ENCODE measurements around the gene OGDH.
A peak's percentile ranks its signal among the peaks of the same experiment; 100 is the strongest.
"Not testable (repeated sequence)": the region's sequence is repeated elsewhere in the genome, so short reads cannot be mapped to it uniquely, and the experiment has no call there.

Gene OGDH

DNA sequence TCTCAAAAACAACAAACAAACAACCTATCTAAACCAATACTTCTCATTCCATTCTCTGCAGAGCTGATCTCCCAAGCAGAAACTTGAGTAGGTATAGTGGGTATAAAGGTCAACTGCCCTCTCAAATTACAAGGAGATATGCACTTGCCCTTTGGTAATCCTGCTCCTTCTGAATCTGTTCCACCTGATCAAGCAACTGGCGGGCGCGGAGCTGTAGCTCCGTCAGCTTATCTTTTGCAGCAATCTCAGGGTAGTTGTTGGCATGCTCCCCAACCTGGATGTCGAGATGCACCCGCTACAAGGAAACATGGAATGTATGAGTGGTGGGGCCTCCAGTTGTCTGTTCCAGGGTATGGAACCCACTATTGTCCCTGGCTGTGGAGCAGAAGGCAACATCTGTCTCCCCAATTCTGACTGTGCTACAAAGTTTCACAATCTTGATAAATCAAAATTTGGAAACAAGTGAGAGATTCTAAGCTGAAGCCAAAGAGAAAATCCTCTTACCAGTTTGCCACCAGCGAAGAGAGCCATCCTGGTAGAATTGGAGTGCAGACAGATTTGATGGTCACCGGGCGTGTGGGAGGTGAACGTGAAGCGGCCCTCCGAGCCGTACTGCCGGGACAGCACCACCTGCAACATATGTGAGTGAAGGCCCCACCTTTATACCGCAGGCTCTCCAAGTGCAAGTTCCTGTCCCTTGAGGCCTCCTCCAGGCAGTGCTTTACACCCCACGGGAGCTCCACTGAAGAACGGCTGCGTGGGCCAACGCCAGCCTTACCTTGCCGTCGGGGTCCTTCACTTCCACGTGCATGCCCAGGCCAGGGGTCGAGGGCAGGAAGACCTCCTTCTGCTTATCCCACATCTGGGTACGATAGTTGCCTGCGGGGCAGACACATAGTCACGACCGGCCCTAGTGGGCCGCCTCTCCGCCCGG lies 25.2 kb upstream of the OGDH start:
- DNase-seq: peak; percentile 24

- peak; percentile 98 for DNase-seq
These were observed 24.4 kb upstream of the OGDH start, which contains the start of gene TMED4 for GRCh38 chr7:44581879-44582603. Gene TMED4, minus strand, starts transcription at chr7:44582231. Its CDS starts 25 bp downstream, at chr7:44582206.

- no peak for DNase-seq
These were observed 23.1 kb upstream of the OGDH start for GRCh38 chr7:44583146-44583865.

DNA sequence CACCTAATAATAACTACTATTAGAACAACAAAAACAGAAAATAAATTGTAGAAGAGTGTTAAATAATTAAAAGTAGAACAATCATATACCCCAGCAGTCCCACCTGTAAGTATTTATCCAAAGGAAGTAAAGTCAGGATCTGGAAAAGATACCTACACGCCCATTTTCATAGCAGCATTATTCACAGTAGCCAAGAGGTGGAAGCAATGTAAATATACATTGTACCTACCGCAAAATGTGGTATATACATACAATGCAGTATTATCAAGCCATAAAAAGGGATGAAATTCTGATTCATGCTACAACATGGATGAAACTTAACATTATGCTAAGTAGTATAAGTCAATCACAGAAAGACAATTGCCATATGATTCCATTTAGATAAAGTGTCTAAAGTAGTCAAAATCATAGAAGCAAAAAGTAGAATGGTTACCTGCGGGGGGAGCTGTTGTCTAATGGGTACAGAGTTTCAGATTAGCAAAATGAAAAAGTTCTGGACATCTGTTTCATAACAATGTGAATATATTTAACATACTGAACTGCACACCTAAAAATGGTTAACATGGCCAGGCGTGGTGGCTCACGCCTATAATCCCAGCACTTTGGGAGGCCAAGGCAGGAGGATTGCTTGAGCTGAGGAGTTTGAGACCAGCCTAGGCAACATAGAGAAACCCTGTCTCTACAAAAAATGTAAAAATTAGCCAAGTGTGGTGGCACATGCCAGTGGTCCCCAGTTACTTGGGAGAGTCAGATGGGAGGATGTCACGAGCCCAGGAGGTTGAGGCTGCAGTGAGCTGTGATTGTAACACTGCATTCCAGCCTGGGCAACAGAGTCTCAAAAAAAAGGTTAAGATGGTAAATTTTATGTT lies 18.4 kb upstream of the OGDH start:
- peak; percentile 52 for DNase-seq

DNA sequence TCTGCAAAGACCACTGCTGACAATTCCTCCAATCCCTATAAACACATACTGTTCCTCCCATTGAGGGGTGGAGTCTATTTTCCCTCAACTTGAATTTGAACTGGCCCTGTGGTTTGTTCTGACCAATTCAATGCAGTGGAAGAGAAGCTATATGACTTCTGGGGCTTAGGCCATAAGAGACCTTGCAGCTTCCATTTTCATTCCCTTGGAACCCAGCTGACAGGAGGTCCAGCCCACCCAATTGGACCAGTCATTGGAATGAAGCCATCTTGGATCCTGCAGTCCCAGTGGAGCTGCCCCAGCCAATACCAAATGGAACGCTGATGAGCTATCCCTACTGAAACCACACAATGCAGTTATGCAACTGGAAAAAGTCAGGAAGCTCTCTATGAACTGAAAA lies 15.5 kb upstream of the OGDH start:
- DNase-seq: no peak

DNA sequence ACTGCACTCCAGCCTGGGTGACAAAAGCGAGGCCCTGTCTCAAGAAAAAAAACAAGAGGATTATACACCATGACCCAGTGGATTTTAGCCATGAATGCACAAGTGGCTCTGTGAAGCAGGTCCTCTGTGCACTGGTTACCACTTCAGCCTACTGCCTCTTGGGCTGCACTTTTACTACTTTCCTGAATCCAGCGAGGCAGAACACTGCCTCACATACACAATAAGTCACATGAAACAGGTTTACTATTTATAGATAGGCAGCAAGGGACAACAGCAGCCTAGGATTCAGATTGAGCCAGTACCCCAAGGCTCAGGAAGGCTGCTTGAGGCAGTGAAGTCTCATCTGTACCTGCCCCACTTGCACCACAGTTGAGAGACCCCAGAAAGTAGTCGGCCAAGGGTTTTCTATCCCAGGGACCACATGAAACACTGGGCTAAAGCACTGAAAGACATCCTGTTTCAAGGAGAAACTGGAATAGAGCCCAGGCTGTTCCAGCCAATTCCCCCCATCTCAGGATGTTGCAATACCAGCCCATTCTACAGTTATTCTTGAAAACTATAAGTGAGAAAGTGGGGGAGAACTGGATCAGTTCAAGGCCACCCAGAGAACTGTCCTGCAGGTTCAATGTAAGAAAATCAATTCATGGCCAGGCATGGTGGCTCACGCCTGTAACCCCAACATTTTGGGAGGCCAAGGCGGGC lies 10.3 kb upstream of the OGDH start:
- DNase-seq: no peak

- DNase-seq: not testable (repeated sequence)
These were observed 9.2 kb upstream of the OGDH start for GRCh38 chr7:44597181-44597580.

GRCh38 chr7:44599222-44599621 lies 7.2 kb upstream of the OGDH start:
- no peak for DNase-seq

DNA sequence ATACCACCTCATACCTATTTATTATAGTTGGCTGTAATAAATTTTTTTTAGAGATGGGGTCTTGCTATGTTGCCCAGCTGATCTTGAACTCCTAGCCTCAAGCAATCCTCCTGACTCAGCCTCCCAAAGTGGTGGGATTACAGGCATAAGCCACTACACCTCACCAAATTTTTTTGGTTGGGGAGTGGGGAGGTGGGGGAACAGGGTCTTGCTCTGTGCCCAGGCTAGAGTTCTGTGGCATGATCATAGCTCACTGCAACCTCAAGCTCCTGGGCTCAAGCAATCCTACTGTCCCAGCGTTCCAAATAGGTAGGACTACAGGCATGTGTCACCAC lies 3.9 kb upstream of the OGDH start:
- no peak for DNase-seq

- no peak for DNase-seq
These were observed 3.2 kb upstream of the OGDH start for GRCh38 chr7:44603193-44603592.

- no peak for DNase-seq
These were observed 1.5 kb upstream of the OGDH start for GRCh38 chr7:44604941-44605340.

- no peak for DNase-seq
These were observed 978 bp downstream of the OGDH start for GRCh38 chr7:44607141-44608068.

DNA sequence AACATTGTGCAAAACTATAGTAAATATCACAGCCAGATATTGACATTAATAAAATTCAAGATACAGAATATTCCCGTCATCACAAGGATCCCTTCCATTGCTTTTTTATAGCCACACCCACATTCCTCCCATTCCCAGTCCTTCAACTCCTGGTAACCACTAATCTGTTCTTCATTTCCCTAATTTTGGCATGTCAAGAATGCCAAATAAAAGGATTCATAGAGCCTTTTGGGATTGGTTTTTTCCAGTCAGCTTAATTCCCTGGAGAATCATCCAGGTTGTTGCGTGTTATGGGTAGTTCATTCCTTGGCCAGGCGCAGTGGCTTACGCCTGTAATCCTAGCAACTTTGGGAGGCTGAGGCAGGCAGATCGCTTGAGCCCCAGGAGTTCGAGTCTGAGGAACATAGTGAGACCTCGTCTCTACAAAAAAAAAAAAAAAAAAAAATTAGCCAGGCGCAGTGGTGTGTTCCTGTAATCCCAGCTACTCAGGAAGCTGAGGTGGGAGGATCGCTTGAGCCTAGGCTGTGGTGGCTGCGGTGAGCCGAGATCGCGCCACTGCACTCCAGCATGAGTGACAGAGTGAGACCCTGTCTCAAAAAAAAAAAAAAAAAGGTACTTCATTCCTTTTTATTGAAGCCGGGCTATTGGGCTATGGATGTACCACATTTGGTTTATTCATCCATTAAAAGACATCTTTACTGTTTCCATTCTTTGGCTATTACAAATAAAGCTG lies 2.7 kb downstream of the OGDH start:
- DNase-seq: no peak

DNA sequence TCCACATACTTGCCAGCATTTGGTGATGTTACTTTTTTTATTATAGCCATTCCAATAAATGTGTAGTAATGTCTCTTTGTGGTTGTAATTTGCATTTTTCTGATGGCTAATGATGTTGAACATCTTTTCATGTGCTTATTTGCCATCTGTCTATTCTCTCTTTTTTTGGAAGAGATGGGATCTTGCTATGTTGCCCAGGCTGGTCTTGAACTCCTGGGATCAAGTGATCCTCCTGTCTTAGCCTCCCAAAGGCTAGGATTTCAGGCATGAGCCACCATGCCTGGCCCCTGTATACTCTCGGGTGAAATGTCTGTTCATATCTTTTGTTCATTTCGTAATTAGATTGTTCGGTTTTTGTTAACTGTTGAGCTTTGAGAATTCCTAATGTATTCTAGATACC lies 3.4 kb downstream of the OGDH start:
- DNase-seq: no peak

DNA sequence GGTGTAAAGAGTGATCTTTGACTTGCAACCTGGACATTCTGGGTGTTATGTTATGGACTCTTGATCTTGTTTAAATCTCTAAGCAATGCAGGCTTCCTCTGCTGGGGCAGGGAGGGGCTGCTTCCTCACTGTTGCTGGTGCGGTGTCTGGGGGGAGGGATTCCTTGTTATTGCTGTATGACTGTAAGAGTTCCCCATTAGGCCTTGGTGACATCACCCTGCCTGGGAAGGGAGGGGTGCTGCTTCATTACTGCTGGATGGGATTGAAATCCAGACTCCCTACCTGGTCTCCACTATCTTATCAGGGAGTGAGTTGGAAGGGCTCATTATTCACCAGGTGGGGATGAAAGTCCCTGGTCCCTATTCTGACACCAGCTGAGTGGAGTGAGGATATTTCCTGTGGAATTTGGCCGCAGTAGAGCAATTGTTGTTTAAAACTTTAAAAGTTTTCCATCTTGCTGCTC lies 8.8 kb downstream of the OGDH start:
- no peak for DNase-seq

DNA sequence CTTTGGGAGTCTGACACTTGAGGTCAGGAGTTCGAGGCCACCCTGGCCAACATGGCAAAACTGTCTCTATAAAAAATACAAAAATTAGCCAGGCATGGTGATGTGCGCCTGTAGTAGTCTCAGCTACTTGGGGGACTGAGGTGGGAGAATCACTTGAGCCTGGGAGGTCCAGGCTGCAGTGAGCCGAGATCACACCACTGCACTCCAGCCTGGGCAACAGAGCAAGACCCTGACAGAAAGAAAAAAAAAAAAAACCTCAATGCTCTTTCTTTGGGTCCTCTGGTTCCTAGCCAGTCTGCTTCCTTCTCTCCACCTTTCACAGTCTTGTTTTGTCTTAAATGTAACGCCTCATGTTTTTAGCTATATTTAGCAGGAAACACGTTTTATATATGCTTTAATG lies 9.4 kb downstream of the OGDH start:
- no peak for DNase-seq

DNA sequence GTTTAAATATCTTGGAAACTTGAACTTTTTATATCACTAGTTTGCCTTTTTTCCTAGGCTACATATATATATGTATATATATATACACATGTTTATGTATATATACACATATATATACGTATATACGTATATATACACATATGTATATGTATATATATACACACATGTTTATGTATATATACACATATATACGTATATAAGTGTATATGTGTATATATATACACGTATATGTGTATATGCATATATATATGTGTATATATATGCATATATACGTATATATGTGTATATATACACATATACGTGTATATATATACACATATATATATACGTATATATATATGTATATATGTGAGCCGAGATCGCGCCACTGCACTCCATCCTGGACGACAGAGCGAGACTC lies 10.1 kb downstream of the OGDH start:
- DNase-seq: no peak

DNA sequence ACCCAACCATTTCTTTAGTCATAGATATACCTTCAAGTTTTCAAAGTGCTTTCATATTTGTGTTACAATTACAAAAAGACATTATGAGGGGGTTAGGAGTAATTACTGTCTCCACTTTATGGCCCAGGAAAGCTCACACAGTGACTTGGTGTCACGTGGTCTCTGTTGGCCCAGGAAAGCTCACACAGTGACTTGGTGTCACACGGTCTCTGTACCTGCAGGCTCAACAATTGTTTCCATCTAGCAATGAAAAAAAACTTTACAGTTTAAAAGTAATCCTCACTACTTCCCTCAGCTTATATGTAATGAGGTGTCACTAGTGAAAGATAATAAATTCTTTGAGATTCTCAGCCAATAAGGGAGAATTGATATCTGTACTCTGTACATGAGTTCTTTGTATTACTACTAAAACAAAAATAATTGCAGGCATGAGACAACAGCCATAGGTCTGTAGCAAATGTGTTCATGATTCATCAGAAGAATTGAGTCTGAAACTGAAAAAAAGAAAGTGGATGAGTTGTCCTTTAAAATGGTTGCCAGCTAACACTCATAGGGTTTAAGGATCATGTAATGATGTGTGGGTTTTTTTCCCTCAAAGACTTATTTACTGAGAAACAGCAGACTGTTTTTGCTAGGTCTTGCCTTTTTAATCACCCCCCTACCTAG lies 10.9 kb downstream of the OGDH start:
- DNase-seq: no peak

- DNase-seq: no peak
These were observed 11.6 kb downstream of the OGDH start for GRCh38 chr7:44618045-44618444.

Measured in NCI-H510A treated with DMSO at 0.1 percent for 48 hours (cell line).